ENCODE measurements around the gene PITPNC1.

Gene PITPNC1

GRCh38 chr17:67566656-67567055, 189.6 kb downstream of the PITPNC1 start:
- no peak for TF ChIP-seq CTCF (IDR thresholded peaks at IDR 0.05; ENCODE audit: extremely low read depth, insufficient read depth, missing control alignments)
- in situ Hi-C loops (cut with MboI; ENCODE audit: low pct_unique_long_range_greater_than_20kb, low sequenced_read_pairs, unreplicated experiment), result no loop called here
- DNase-seq (ENCODE audit: low spot score), result no peak

GRCh38 chr17:67569015-67569451, 192.0 kb downstream of the PITPNC1 start:
- DNase-seq (ENCODE audit: low spot score), result no peak
- TF ChIP-seq CTCF (IDR thresholded peaks at IDR 0.05; ENCODE audit: extremely low read depth, insufficient read depth, missing control alignments), result no peak
- in situ Hi-C loops (cut with MboI; ENCODE audit: low pct_unique_long_range_greater_than_20kb, low sequenced_read_pairs, unreplicated experiment), result no loop called here

GRCh38 chr17:67569873-67570272, 192.8 kb downstream of the PITPNC1 start:
- in situ Hi-C loops (cut with MboI; ENCODE audit: low pct_unique_long_range_greater_than_20kb, low sequenced_read_pairs, unreplicated experiment), result no loop called here
- TF ChIP-seq CTCF (IDR thresholded peaks at IDR 0.05; ENCODE audit: extremely low read depth, insufficient read depth, missing control alignments), result no peak
- no peak for DNase-seq (ENCODE audit: low spot score)

- in situ Hi-C loops (cut with MboI; ENCODE audit: low pct_unique_long_range_greater_than_20kb, low sequenced_read_pairs, unreplicated experiment), result no loop called here
- DNase-seq (ENCODE audit: low spot score), result no peak
- TF ChIP-seq CTCF (IDR thresholded peaks at IDR 0.05; ENCODE audit: extremely low read depth, insufficient read depth, missing control alignments), result no peak
These were observed 193.7 kb downstream of the PITPNC1 start for GRCh38 chr17:67570797-67571196.

GRCh38 chr17:67571478-67571877, 194.4 kb downstream of the PITPNC1 start:
- in situ Hi-C loops (cut with MboI; ENCODE audit: low pct_unique_long_range_greater_than_20kb, low sequenced_read_pairs, unreplicated experiment), result no loop called here
- DNase-seq (ENCODE audit: low spot score), result no peak
- no peak for TF ChIP-seq CTCF (IDR thresholded peaks at IDR 0.05; ENCODE audit: extremely low read depth, insufficient read depth, missing control alignments)

- no peak for DNase-seq (ENCODE audit: low spot score)
- in situ Hi-C loops (cut with MboI; ENCODE audit: low pct_unique_long_range_greater_than_20kb, low sequenced_read_pairs, unreplicated experiment), result no loop called here
- TF ChIP-seq CTCF (IDR thresholded peaks at IDR 0.05; ENCODE audit: extremely low read depth, insufficient read depth, missing control alignments), result no peak
These were observed 197.0 kb downstream of the PITPNC1 start for GRCh38 chr17:67573987-67574657.
